ENCODE measurements around the gene CAMK1.

- no peak for TF ChIP-seq POLR2A (IDR thresholded peaks at IDR 0.05)
- TF ChIP-seq, protein P1, sequence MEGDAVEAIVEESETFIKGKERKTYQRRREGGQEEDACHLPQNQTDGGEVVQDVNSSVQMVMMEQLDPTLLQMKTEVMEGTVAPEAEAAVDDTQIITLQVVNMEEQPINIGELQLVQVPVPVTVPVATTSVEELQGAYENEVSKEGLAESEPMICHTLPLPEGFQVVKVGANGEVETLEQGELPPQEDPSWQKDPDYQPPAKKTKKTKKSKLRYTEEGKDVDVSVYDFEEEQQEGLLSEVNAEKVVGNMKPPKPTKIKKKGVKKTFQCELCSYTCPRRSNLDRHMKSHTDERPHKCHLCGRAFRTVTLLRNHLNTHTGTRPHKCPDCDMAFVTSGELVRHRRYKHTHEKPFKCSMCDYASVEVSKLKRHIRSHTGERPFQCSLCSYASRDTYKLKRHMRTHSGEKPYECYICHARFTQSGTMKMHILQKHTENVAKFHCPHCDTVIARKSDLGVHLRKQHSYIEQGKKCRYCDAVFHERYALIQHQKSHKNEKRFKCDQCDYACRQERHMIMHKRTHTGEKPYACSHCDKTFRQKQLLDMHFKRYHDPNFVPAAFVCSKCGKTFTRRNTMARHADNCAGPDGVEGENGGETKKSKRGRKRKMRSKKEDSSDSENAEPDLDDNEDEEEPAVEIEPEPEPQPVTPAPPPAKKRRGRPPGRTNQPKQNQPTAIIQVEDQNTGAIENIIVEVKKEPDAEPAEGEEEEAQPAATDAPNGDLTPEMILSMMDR (IDR thresholded peaks at IDR 0.05): no peak
Measured at GRCh38 chr3:9765865-9766264, 3.9 kb downstream of the CAMK1 start.
